Activated CD4-positive, alpha-beta T cell treated with anti-CD3 and anti-CD28 coated beads, Interleukin-2, amount 50 U/mL, for 16 hours (primary cell): Measurements from ENCODE around the gene CPNE2.

Source experiments
- DNase-seq: peaks from one replicate; pipeline ENCODE4 v3.0.0-alpha.2; 2020

Gene CPNE2

DNA sequence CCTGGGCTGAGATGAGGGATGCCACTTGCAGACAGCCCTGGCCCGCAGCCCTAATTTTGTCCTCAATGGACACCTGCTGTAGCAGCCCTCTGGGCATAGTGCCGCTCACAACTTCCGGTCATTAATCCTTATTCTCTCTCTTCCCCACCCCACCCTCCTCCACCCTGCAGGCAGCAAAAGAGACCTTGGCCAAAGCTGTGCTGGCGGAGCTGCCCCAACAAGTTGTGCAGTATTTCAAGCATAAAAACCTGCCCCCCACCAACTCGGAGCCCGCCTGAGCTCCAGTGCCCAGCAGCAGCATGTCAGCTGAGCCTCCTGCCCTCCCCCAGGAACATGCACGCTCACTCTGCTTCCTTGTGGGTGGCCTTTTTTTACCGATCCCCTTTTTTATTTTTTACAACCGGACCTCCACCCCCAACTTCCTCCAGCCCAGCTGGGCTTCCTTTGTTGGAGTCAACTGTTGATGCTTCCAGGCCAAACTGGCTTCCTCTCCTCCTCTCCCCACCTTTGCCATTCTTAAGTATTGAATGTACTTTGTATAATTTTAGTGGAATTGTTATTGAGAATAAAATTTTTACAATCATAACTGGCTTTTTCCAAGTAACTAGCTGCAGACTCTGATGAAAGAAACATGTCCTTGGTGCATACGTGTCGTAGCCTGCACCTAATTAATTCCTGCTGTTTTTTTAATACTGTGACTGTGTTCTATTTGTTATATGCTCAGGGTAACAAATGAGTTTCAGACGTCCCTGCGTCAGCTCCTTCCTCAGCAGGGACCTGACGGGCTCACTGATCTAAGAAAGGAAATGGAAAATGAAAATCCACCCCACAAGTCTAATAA, 55.2 kb downstream of the CPNE2 start:
- no peak for DNase-seq

- DNase-seq = no peak
Measured at GRCh38 chr16:57148481-57148880, 56.1 kb downstream of the CPNE2 start.

GRCh38 chr16:57149391-57149790, 57.0 kb downstream of the CPNE2 start:
- DNase-seq = no peak

GRCh38 chr16:57150682-57151330, 58.4 kb downstream of the CPNE2 start:
- no peak for DNase-seq

DNA sequence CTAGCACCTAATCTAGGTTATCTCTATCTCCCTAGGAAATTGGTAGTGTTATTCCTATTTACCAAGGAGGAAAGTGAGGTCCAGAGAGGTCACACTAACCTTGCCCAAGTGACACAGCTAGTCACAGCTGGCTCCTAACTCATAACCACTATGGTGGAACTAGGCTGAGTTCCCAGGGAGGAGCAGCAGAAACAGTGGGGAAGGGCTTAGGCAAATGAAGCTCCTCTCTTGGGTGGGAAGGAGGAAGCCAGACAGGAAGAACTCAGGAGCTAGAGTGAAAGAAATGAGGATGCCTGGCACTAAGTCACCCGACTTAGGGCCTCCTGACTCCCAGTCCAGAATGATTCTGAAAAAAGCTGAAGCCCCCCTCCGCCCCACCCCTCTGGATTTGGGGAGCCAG, 59.0 kb downstream of the CPNE2 start:
- DNase-seq = no peak

GRCh38 chr16:57152096-57153093, 60.0 kb downstream of the CPNE2 start:
- DNase-seq = no peak

DNA sequence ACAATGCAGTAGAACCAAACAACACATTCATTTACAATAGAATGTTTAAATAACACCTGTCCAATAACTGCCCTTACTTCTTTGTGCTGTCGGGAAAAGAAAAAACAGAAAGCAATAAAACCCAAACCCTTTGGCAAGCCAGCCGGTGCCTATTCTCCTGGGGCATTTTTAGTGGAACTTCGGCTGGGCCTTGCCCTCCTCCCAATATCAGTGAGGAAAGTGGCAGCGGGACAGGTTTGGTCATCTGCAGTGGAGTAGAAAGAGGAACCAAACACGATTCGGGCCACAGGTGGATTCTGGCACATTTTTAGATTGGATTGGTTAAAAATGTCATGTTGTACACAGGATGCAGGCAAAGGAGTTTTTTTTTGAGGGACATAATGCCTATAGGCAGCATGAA, 61.5 kb downstream of the CPNE2 start:
- DNase-seq = no peak

GRCh38 chr16:57155702-57156350, 63.4 kb downstream of the CPNE2 start:
- no peak for DNase-seq

DNA sequence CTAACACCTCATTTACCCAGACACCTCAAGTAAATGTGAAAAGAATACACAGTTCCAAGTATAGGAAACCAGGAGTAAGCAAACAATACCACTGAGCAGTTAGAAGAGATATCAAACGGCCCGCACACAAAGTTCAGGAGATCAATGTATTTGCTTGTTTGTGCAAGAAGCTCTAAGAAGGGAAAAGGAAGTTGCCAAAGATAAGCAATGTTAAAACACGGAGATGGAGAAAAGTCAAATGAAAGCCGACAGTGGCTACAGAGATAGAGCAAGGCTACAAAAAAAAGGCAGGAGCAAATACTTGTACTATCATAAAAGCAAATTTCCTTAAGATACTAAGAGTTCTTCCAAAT, 63.9 kb downstream of the CPNE2 start:
- DNase-seq = no peak

DNA sequence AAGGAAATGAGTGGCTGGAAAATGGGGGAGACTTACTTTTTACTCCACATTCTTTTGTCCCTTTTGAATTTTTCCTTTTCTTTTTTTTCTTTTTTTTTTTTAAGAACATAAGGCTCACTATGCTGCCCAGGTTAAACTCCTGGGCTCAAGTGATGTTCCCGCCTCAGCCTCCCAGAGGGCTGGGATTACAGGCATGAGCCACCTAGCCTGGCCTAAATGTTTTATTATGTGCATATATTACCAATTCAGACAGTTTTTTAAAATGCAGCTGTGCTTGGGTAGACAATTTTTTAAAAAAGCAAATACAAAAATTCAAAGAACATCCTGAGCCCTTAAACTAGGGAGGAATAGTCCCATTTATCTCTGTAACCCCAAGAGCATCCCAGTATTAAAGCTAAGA, 65.2 kb downstream of the CPNE2 start:
- DNase-seq = no peak

DNA sequence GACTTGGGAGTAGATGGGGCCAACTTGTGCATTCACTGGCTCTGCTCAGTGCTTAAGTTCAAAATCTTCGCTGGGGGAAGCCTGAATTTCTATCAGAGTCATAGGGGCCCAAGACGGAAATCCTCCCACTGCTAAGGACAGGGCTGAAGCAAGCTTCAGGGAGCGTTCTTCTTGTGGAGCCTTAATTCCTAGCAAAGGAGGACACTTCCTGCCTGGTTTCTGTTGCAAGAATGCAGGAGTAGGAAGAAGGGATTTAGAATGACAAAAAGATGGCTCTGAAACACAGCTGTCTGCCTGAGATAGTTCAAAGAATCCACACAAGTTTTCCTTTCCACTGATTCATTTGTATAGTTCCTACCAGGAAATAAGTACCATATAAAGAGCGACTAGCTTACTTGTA, 67.1 kb downstream of the CPNE2 start:
- no peak for DNase-seq

GRCh38 chr16:57163842-57164241, 71.5 kb downstream of the CPNE2 start:
- no peak for DNase-seq

DNA sequence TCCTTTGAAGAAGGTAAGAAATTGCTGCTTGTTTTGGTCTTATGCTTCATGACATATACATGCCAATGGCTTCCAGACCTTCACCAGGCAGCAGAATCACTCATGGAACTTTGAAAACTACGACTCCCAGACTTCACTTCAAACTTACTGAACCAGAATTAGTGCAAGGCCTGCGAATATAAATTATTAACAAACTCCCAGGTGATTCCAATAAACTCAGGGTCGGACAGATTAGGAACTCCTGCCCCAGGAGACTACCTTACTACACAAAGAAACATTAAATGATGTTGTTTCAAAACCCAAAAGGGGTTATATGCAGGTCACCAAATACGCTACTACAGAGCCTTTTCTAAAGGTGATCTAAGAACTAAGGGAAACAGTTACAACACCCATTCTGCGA, 73.1 kb downstream of the CPNE2 start:
- DNase-seq = no peak

DNA sequence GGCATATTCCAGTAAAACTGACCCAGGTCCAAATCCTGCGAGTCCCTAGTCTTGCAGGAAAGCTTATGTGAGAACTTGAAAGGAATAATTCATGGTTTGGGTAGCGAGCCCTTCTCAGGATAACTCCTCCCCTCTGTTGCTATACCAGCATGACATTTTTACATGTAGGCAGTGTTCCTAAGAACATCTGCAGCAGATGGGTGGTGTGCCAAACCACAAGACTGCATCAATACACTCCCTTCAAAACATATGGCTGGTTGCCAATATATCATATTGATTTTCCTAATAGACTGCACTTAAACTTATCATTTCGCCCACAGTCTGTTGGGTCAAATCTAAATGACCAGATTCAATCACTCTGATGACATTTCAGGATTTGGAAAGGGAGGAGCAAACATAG, 73.6 kb downstream of the CPNE2 start:
- no peak for DNase-seq

- no peak for DNase-seq
Measured at GRCh38 chr16:57166451-57166850, 74.1 kb downstream of the CPNE2 start.

GRCh38 chr16:57166951-57167350, 74.6 kb downstream of the CPNE2 start:
- no peak for DNase-seq

- no peak for DNase-seq
Measured at GRCh38 chr16:57167538-57167937, 75.2 kb downstream of the CPNE2 start.

- DNase-seq = peak; percentile 46
Measured at GRCh38 chr16:57167953-57168352, 75.6 kb downstream of the CPNE2 start.

GRCh38 chr16:57169327-57169726, 76.9 kb downstream of the CPNE2 start:
- DNase-seq = no peak

DNA sequence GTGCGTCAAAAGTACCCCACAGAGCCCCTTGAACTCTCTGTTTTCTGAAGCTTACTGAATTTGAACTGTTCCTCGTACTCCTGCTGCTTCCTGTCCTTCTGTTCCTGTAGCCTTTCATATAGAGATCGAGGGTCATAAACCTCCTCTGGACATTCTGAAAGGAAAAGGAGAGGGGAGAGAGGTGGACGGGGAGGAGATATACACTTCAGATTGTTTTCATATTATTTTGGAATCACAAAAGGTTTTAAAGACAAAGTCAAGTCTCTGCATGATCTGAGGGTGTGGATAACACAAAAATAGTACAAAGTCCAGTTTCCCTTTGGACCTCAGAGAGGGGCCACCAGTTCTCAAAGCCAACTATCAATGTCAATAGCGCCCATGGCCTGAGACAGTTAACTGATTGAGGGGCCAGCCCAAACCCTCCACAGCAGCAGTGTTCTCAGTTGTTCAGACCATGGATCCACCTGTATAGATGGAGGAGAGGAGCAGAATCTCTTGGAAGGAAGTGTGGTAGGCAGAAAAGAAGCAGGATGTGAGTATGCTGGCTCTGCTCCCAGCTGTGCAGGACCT, 80.4 kb downstream of the CPNE2 start:
- no peak for DNase-seq

DNA sequence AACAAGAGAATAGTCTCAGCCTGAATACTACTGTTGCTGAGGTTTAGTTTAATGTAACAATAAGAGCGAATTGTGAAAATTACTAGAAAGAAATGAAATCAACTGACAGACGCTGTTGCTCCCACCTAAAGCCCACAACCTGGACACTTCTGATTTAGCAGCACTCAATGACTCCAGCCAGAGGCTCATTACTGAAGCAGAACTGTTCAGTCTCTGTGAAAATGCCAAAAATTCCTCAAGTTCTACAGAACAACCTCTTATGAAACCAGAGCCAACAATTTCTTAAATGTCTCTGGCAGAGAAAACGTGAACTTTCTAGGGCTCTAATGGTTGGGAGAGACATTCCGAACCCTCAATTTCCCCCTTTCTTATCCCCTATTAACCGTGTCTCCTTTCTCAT, 83.5 kb downstream of the CPNE2 start:
- DNase-seq = no peak

DNA sequence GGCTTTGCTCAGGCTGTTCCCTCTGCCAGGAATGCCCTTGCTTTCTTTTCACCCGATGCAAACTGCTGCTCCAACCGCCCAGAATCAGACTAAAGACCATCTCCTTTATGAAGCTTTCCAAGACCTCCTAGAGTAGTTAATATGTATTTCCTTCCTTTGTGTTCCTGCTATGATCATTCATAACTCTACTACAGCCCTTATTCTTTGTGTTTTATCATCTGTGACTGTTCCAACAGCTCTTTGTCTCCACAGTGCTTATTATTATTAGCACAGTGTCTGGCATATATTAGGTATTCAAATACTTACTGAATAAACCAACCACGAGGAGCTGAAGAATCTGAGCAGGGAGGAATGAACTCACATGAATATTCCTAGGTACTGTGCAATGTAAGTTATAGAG, 85.8 kb downstream of the CPNE2 start:
- no peak for DNase-seq

- no peak for DNase-seq
Measured at GRCh38 chr16:57178793-57179212, 86.4 kb downstream of the CPNE2 start.
